Vagina (tissue), 2 donors: ENCODE data around the gene TFPT. TPM values are rescaled to one million over a fixed set of nuclear protein-coding genes. Genes with fewer than 3 reads are reported as not detected.

Experiments used
- DNase-seq, 2 donors: peaks; one replicate each; pipeline ENCODE4 v3.0.0-alpha.2; 2017; ENCODE audit errors: extremely low spot score in 2 of 2
- H3K27ac ChIP-seq: fragments of 200-600 bp; sonication (generic); one replicate; pipeline ENCODE4 v1.5.1; 2019
- H3K27me3 ChIP-seq: fragments of 200-600 bp; sonication (generic); one replicate; pipeline ENCODE4 v1.5.1; 2019
- H3K36me3 ChIP-seq, 2 donors: fragments of 200-600 bp; sonication (generic); one replicate each; pipeline ENCODE4 v1.5.1; 2017 to 2019
- H3K4me1 ChIP-seq: fragments of 200-600 bp; sonication (generic); one replicate; pipeline ENCODE4 v1.5.1; 2019
- H3K4me3 ChIP-seq, 2 donors: fragments of 200-600 bp; sonication (generic); 1 replicate in 1 of 2; 2 replicates in 1 of 2; pipeline ENCODE4 v1.5.1; 2016 to 2019
- H3K9me3 ChIP-seq: fragments of 200-600 bp; sonication (generic); one replicate; pipeline ENCODE4 v1.5.1; 2019
- POLR2A ChIP-seq, 2 donors: fragments of 450-650 bp; IDR thresholded peaks; one replicate each; pipeline ENCODE4 v1.6.1; 2017; ENCODE audit warnings: antibody characterized with exemption in 2 of 2, mild to moderate bottlenecking in 2 of 2, moderate library complexity in 2 of 2
- POLR2AphosphoS5 ChIP-seq, 2 donors: sonication (generic); formaldehyde crosslinking; IDR thresholded peaks; one replicate each; pipeline ENCODE4 v1.9.0; 2017; ENCODE audit warnings: antibody characterized with exemption in 2 of 2, mild to moderate bottlenecking in 2 of 2, low read depth in 1 of 2; ENCODE audit not compliant: insufficient read depth in 1 of 2
- intact Hi-C: fragments of 100-400 bp; cut with DNase I; formaldehyde crosslinking; loops from one replicate; pipeline ENCODE4 v1.15.1; 2023
- total RNA-seq: library from RNA; depleted of rRNA; stranded (reverse); fragments of >200 nt; gene quantifications from one replicate; pipeline ENCODE4 v1.2.3, GENCODE V29; 2016
- TF ChIP-seq, protein P1 (sequence below), 3 experiments: fragments of 450-650 bp in 2 of 3; fragments of 200-600 bp in 1 of 3; sonication (generic) in 1 of 3; IDR thresholded peaks; one replicate each; pipeline ENCODE4 v1.5.1; 2017 to 2019; ENCODE audit warnings: antibody characterized with exemption in 3 of 3, mild to moderate bottlenecking in 2 of 3, moderate library complexity in 2 of 3

The TFPT gene
- total RNA-seq, 1 donor from 2014 or later, result 13.0 TPM

DNA sequence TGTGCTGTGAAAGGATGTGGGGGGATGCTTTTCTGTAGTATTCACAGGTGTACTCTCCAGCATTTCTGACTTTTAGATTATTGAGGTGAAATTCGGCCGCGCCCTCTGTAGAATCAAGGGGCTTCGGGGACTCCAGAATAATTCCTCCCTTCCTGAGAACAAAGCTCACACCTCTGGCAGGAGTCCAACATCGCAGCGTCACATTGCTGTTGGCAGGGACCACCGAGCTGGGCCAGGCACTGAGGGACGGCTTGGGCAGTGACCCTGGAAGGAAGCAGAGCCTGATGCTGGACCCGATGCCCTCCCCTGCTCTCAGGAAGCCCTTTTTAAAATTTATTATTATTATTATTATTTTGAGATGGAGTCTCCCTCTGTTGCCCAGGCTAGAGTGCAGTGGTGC is 40.6 kb downstream of the TFPT start:
- Histone ChIP-seq H3K27ac (no peak overlapping the region), H3K4me1 (no peaks in the 10 kb centered on the region), H3K9me3 (no peaks in the 10 kb centered on the region), H3K4me3 (no peak overlapping the region), H3K27me3 (no peaks in the 10 kb centered on the region), H3K36me3 (no peaks in the 10 kb centered on the region)
- DNase-seq, result no peak
- TF ChIP-seq, protein P1, sequence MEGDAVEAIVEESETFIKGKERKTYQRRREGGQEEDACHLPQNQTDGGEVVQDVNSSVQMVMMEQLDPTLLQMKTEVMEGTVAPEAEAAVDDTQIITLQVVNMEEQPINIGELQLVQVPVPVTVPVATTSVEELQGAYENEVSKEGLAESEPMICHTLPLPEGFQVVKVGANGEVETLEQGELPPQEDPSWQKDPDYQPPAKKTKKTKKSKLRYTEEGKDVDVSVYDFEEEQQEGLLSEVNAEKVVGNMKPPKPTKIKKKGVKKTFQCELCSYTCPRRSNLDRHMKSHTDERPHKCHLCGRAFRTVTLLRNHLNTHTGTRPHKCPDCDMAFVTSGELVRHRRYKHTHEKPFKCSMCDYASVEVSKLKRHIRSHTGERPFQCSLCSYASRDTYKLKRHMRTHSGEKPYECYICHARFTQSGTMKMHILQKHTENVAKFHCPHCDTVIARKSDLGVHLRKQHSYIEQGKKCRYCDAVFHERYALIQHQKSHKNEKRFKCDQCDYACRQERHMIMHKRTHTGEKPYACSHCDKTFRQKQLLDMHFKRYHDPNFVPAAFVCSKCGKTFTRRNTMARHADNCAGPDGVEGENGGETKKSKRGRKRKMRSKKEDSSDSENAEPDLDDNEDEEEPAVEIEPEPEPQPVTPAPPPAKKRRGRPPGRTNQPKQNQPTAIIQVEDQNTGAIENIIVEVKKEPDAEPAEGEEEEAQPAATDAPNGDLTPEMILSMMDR (IDR thresholded peaks at IDR 0.05), result no peak
- TF ChIP-seq POLR2AphosphoS5 (IDR thresholded peaks at IDR 0.05; ENCODE audit: insufficient read depth in 1 of 2, low read depth in 1 of 2) (no peak), POLR2A (IDR thresholded peaks at IDR 0.05) (no peak)
- intact Hi-C loops, result no loop called here

- intact Hi-C loops, result no loop called here
- no peak overlapping the region for H3K4me3 ChIP-seq
- H3K27ac ChIP-seq, result no peak overlapping the region
- H3K4me1 ChIP-seq, result no peaks in the 10 kb centered on the region
- no peaks in the 10 kb centered on the region for H3K9me3 ChIP-seq
- H3K27me3 ChIP-seq, result no peaks in the 10 kb centered on the region
- DNase-seq, result no peak
- TF ChIP-seq, protein P1 (IDR thresholded peaks at IDR 0.05), result no peak
- TF ChIP-seq POLR2A (IDR thresholded peaks at IDR 0.05) (no peak), POLR2AphosphoS5 (IDR thresholded peaks at IDR 0.05; ENCODE audit: insufficient read depth in 1 of 2, low read depth in 1 of 2) (no peak)
- H3K36me3 ChIP-seq, result no peaks in the 10 kb centered on the region
Observed at GRCh38 chr19:54073829-54074228, 41.6 kb downstream of the TFPT start.

GRCh38 chr19:54069470-54069869 is 46.0 kb downstream of the TFPT start:
- H3K27me3 ChIP-seq, result no peaks in the 10 kb centered on the region
- H3K36me3 ChIP-seq, result no peaks in the 10 kb centered on the region
- intact Hi-C loops, result no loop called here
- H3K27ac ChIP-seq, result no peak overlapping the region
- no peak overlapping the region for H3K4me3 ChIP-seq
- H3K4me1 ChIP-seq, result no peaks in the 10 kb centered on the region
- no peak for DNase-seq
- no peaks in the 10 kb centered on the region for H3K9me3 ChIP-seq
- no peak for TF ChIP-seq POLR2AphosphoS5 (IDR thresholded peaks at IDR 0.05; ENCODE audit: insufficient read depth in 1 of 2, low read depth in 1 of 2)
- TF ChIP-seq, protein P1 (IDR thresholded peaks at IDR 0.05), result no peak

DNA sequence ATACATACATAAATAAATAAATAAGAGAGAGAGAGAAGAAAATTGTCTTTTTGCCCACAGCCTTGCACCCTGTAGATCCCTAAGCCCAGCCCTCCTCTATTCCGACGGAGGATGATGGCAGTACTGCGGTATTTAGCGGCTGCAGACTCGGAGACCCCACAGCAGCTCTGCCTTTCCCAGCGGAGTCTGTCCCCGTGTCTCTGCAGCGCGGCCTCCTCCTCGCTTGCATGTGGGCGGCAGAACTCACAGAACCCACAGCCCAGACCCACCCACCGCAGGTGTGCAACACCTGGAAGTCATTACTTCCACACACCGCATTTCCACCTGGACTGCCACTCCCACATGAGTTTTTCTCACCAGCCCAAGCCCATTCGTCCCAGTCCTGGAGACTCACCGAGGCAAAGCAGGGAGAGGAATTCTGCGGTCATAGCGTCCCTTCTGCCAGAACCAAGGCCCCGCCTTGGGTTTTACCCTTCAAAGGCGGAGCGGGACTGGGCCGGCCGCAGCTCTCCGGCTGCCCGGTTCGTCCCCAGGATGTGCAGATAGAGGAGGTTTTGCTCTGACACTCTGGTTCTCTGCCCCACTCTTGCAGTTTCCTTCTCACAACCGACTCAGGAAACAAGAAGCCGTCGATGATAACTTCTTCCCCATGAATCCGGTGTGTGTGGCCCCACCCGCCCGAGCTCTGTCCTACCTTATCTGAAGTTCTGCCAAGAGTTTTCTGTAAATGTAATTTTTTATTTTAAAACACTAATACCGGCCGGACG is 51.9 kb downstream of the TFPT start, which contains the start of gene VSTM1:
TSS of gene VSTM1 (minus strand) at position 548 of the 767 bp plus-strand sequence. CDS start at position 428, 120 bp downstream.
- H3K4me3 ChIP-seq, result no peak within 1 kb of the TSS
- no peaks in the 10 kb centered on the region for H3K9me3 ChIP-seq
- H3K36me3 ChIP-seq, result no peaks in the 10 kb centered on the region
- no peak for DNase-seq
- H3K27ac ChIP-seq, result no peak within 1 kb of the TSS
- H3K4me1 ChIP-seq, result no peaks in the 10 kb centered on the region
- H3K27me3 ChIP-seq, result no peaks in the 10 kb centered on the region
- intact Hi-C loops, result no loop called here
- TF ChIP-seq POLR2A (IDR thresholded peaks at IDR 0.05) (no peak), POLR2AphosphoS5 (IDR thresholded peaks at IDR 0.05; ENCODE audit: insufficient read depth in 1 of 2, low read depth in 1 of 2) (no peak)
- TF ChIP-seq, protein P1 (IDR thresholded peaks at IDR 0.05), result no peak

GRCh38 chr19:54062643-54063042 is 52.8 kb downstream of the TFPT start:
- Histone ChIP-seq H3K27me3 (no peaks in the 10 kb centered on the region), H3K4me1 (no peaks in the 10 kb centered on the region), H3K36me3 (no peaks in the 10 kb centered on the region), H3K9me3 (no peaks in the 10 kb centered on the region), H3K27ac (no peak overlapping the region), H3K4me3 (no peak overlapping the region)
- TF ChIP-seq, protein P1 (IDR thresholded peaks at IDR 0.05), result no peak
- TF ChIP-seq POLR2AphosphoS5 (IDR thresholded peaks at IDR 0.05; ENCODE audit: insufficient read depth in 1 of 2, low read depth in 1 of 2) (no peak), POLR2A (IDR thresholded peaks at IDR 0.05) (no peak)
- DNase-seq, result no peak
- intact Hi-C loops, result no loop called here
